Kidney (tissue), 14 donors: ENCODE measurements around the gene TLCD2. TPM values are rescaled to one million over a fixed set of nuclear protein-coding genes. Genes with fewer than 3 reads are reported as not detected.

Experiments used
- DNase-seq, 5 donors: peaks; one replicate each; pipeline ENCODE4 v3.0.0-alpha.2; 2013 to 2020
- FAIRE-seq: peaks from 2 replicates; lab custom pipeline; 2012; peaks lifted over from hg19 to GRCh38; lab: Jason Lieb, UNC
- H3K27ac ChIP-seq, 2 donors: one replicate each; pipeline ENCODE4 v1.7.0; 2013; ENCODE audit warnings: low read depth in 2 of 2, low read length in 2 of 2, inconsistent platforms in 1 of 2
- H3K27me3 ChIP-seq: one replicate; pipeline ENCODE4 v1.7.1; 2013; ENCODE audit warnings: low read length, inconsistent platforms; ENCODE audit not compliant: control insufficient read depth, insufficient read depth
- H3K36me3 ChIP-seq, 3 donors: one replicate each; pipeline versions ENCODE4 v1.7.0 to v1.7.1; 2013; ENCODE audit warnings: low read length in 3 of 3, control low read depth in 1 of 3, inconsistent platforms in 1 of 3; ENCODE audit not compliant: insufficient read depth in 3 of 3, control insufficient read depth in 2 of 3
- H3K4me1 ChIP-seq, 3 donors: one replicate each; pipeline versions ENCODE4 v1.7.0 to v1.7.1; 2013; ENCODE audit warnings: low read length in 3 of 3, inconsistent platforms in 1 of 3, low read depth in 1 of 3; ENCODE audit not compliant: control insufficient read depth in 2 of 3, insufficient read depth in 2 of 3
- H3K4me3 ChIP-seq, 3 donors: one replicate each; pipeline versions ENCODE4 v1.7.0 to v1.8.1; 2013; ENCODE audit warnings: low read length in 3 of 3, control low read depth in 1 of 3, inconsistent platforms in 1 of 3
- H3K9ac ChIP-seq, 3 donors: one replicate each; pipeline versions ENCODE4 v1.7.0 to v1.7.1; 2013; ENCODE audit warnings: low read length in 3 of 3, control low read depth in 1 of 3, inconsistent platforms in 1 of 3
- H3K9me3 ChIP-seq, 3 donors: one replicate each; pipeline versions ENCODE4 v1.7.0 to v1.7.1; 2013; ENCODE audit warnings: low read length in 3 of 3, control low read depth in 1 of 3, inconsistent platforms in 1 of 3; ENCODE audit not compliant: control insufficient read depth in 2 of 3, insufficient read depth in 1 of 3
- intact Hi-C: fragments of 100-400 bp; cut with DNase I; formaldehyde crosslinking; loops from one replicate; pipeline ENCODE4 v1.11.1; 2022
- polyA plus RNA-seq: library from polyadenylated mRNA; stranded (reverse); fragments of 350-450 nt; fragmentation: Illumina TruSeq; extraction: RNeasy Lipid Tissue Mini Kit (QIAGEN cat#74804); gene quantifications from one replicate; pipeline ENCODE4 v1.2.3, GENCODE V29; 2014; ENCODE audit warnings: low read depth, low replicate concordance; ENCODE audit not compliant: insufficient read depth
- total RNA-seq: library from RNA; stranded (reverse); fragmentation: NEBNext Ultra II Directional; extraction: Animal tissue kit (Norgen Biotek cat#: 25700); gene quantifications from one replicate; pipeline ENCODE4 v1.2.1, GENCODE V29; 2021
- TF ChIP-seq, protein P1 (sequence below): IDR thresholded peaks from 3 replicates; pipeline ENCODE4 v1.5.1; 2012; ENCODE audit warnings: mild to moderate bottlenecking, moderate library complexity, borderline replicate concordance; ENCODE audit not compliant: insufficient read depth; ENCODE audit errors: extremely low read depth
- donor health status: control.
- donor health status: control.
- donor health status: control.
- donor health status: control.
- donor health status: control.
- donor health status: DM: yes; HTN: yes; CAD: no.
- donor health status: Normal renal cell carcinoma (clear cell type).

Gene TLCD2
- total and polyA plus RNA-seq, 2 donors from 2014 or later = 1.3 to 6.2 TPM

DNA sequence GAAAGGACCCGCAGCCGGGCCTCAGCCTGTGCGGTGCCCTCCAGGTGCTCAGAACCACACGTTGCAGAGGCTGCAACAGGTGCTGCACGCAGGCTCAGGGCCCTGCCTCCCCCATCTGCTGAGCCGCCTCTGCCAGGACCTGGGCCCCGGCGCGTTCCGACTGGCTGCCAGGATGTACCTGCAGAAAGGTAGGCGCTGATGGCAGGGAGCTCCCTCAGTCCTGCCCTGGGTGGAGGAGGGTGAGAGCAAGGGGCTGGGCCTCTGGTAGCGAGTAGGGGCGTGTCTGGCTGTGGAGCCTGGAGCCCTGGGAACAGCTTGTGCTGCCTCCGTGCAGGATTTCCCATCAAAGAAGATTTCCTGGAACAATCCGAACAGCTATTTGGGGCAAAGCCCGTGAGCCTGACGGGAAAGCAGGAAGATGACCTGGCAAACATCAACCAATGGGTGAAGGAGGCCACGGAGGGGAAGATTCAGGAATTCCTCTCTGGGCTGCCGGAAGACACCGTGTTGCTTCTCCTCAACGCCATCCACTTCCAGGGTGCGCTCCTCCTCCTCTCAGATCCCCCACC, 36.9 kb upstream of the TLCD2 start:
- FAIRE-seq (no peak), DNase-seq (peak in 1 of 5 donors; percentile 28)
- H3K27me3 ChIP-seq = no peaks in the 10 kb centered on the region

DNA sequence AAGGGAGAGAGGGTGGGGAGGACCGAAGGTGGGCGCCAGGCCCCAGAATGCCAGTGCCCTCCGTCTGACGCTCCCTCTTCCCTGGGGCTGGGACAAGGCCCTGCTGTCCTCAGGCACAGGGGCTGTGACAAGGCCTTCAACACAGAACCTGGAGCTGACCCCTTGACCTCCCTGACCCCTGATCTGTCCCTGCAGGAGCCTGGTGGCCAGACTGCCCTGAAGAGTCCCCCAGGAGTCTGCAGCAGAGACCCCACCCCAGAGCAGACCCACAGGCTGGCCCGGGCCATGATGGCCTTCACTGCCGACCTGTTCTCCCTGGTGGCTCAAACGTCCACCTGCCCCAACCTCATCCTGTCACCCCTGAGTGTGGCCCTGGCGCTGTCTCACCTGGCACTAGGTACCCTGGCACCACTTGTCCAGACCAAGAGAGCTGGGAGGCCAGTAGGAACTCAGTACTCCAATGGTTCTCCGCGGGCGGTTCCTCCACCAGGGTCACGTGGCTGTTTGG, 35.4 kb upstream of the TLCD2 start:
- intact Hi-C loops = no loop called here
- H3K27ac ChIP-seq = no peak overlapping the region
- H3K27me3 ChIP-seq = no peaks in the 10 kb centered on the region
- no peak overlapping the region for H3K4me3 ChIP-seq
- H3K36me3 ChIP-seq = no peaks in the 10 kb centered on the region
- TF ChIP-seq, protein P1, sequence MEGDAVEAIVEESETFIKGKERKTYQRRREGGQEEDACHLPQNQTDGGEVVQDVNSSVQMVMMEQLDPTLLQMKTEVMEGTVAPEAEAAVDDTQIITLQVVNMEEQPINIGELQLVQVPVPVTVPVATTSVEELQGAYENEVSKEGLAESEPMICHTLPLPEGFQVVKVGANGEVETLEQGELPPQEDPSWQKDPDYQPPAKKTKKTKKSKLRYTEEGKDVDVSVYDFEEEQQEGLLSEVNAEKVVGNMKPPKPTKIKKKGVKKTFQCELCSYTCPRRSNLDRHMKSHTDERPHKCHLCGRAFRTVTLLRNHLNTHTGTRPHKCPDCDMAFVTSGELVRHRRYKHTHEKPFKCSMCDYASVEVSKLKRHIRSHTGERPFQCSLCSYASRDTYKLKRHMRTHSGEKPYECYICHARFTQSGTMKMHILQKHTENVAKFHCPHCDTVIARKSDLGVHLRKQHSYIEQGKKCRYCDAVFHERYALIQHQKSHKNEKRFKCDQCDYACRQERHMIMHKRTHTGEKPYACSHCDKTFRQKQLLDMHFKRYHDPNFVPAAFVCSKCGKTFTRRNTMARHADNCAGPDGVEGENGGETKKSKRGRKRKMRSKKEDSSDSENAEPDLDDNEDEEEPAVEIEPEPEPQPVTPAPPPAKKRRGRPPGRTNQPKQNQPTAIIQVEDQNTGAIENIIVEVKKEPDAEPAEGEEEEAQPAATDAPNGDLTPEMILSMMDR = no peak
- H3K9ac ChIP-seq = no peak overlapping the region
- no peak for FAIRE-seq
- no peaks in the 10 kb centered on the region for H3K9me3 ChIP-seq
- peak in 1 of 5 donors; percentile 52 for DNase-seq
- peaks cover 0 to 4% (median 0%) of the 10 kb centered on the region in 3 donors for H3K4me1 ChIP-seq

More for the DNA sequence above, 36.9 kb upstream of the TLCD2 start:
- intact Hi-C loops = no loop called here
- H3K9ac ChIP-seq = no peak overlapping the region
- no peaks in the 10 kb centered on the region for H3K9me3 ChIP-seq
- no peaks in the 10 kb centered on the region for H3K36me3 ChIP-seq
- H3K4me1 ChIP-seq = peaks cover 0 to 3% (median 0%) of the 10 kb centered on the region in 3 donors
- TF ChIP-seq, protein P1 = no peak
- H3K27ac ChIP-seq = no peak overlapping the region
- H3K4me3 ChIP-seq = no peak overlapping the region

DNA sequence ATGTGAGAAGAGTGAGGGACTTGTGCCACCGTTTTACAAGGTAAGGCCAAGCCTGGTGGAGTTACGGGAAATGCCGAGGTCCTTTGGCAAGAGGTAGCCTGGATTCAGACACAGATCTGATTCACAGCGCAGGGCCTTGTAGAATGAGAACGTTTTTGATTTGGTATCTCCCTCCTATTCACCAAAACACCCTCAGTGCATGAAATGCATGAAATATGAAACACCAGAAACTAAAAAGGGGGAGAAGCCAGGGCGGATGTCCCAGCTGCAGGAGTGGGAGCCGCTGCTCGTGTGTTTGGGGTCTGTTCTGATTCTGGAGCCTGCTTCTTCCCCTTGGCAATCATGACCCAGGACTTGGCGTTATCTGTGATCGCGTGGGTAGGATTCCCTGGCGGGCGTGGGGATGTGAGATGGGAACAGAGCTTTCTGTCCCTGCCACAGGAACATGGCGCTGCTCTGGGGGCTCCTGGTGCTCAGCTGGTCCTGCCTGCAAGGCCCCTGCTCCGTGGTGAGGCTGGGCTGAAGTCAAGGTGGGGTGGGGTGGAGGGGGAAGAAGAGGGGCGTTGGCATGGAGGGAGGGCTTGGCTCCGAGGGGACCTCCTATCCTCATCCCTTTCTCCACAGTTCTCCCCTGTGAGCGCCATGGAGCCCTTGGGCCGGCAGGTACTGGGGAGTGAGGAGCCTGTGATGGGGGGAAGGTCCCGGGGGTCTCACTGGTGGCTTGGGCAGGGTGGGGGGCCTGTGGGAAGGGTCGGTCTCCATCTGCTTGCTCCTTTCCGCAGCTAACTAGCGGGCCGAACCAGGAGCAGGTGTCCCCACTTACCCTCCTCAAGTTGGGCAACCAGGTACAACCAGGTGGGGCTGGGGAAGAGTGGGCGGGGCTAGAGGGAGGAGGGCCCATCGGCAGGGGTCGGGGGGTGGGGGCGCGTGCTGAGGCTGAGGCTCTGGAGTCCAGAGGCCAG, 34.7 kb upstream of the TLCD2 start:
- H3K36me3 ChIP-seq = no peaks in the 10 kb centered on the region
- FAIRE-seq = no peak
- no peaks in the 10 kb centered on the region for H3K9me3 ChIP-seq
- H3K27me3 ChIP-seq = no peaks in the 10 kb centered on the region
- peaks cover 0 to 4% (median 0%) of the 10 kb centered on the region in 3 donors for H3K4me1 ChIP-seq
- TF ChIP-seq, protein P1 = no peak
- H3K9ac ChIP-seq = no peak overlapping the region
- peak overlapping the region in 2 of 3 donors; percentile 59 to 72 for H3K4me3 ChIP-seq
- intact Hi-C loops = no loop called here
- peak in 1 of 5 donors; percentile 32 for DNase-seq
- no peak overlapping the region for H3K27ac ChIP-seq
